Renal cortical epithelial cell (primary cell): ENCODE results near the gene SF3B3. TPM values are rescaled to one million over a fixed set of nuclear protein-coding genes. Genes with fewer than 3 reads are reported as not detected.
"Not testable (repeated sequence)": the region's sequence is repeated elsewhere in the genome, so short reads cannot be mapped to it uniquely, and the experiment has no call there.

Experiments
- DNase-seq: peaks from one replicate; pipeline ENCODE4 v3.0.0-alpha.2; 2011; ENCODE audit warnings: low read depth
- total RNA-seq: library from RNA; depleted of rRNA; stranded (reverse); fragments of >200 nt; gene quantifications from 2 replicates; pipeline ENCODE4 v1.2.3, GENCODE V29; 2014

The SF3B3 gene
- total RNA-seq, 1 donor from 2014 or later, result 136 TPM

DNA sequence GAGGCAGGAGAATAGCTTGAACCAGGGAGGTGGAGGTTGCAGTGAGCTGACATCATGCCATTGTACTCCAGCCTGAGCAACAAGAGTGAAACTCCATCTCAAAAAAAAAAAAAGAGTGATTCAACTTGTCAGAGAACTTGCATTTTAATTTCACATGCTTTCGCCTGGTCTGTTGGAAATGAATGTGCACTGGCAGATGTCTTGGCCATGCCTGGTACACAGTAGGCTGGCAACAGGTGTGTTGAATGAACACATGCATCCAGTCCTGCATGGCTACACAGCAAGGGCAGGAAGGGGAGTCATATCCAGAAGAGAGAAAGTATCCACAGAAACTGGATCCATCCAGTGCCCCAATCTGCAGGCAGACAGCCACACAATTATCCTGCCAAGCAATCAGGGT, 11.8 kb upstream of the SF3B3 start:
- DNase-seq, result no peak

DNA sequence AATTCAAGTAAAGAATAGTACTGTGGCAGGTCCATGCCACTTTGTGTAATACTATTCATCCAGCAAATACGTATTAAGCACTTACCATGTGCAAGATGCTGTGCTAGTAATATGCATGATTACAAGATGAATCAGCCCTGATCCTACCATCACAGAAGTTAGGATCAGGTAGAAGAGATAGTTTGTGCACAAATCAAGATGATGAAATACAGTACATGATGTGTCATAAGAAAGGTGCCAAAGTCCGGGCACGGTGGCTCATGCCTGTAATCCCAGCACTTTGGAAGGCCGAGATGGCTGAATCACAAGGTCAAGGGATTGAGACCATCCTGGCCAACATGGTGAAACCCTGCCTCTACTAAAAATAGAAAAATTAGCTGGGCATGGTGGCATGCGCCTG, 11.2 kb upstream of the SF3B3 start:
- DNase-seq, result peak; percentile 66

DNA sequence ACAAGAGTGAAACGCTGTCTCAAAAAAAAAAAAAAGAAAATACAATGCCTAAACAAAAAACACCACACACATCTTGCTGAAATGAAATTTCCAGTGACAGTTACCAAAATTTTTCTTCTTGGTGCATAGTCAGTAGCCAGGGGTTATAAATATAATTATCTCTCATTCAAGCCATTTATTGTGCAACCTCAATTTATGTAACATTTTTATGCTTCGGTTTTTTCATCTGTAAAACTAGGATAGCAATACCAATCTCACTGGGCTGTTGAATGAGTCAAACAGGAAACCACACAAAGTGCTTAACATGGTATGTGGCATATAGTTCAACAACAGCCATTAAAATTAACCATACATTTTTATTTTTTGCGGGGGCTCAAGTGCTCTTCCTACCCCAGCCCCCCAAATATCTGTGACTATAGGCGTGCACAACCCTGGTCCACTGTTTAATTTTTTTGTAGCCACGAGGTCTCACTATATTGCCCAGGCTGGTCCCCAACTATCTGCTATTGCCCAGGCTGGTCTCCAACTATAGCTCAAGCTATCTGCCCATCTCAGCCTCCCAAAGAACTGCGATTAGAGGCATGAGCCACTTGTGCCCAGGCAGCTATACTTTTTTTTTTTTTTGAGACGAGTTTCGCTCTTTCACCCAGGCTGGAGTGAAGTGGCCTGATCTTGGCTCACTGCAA, 2.9 kb upstream of the SF3B3 start:
- no peak for DNase-seq

DNA sequence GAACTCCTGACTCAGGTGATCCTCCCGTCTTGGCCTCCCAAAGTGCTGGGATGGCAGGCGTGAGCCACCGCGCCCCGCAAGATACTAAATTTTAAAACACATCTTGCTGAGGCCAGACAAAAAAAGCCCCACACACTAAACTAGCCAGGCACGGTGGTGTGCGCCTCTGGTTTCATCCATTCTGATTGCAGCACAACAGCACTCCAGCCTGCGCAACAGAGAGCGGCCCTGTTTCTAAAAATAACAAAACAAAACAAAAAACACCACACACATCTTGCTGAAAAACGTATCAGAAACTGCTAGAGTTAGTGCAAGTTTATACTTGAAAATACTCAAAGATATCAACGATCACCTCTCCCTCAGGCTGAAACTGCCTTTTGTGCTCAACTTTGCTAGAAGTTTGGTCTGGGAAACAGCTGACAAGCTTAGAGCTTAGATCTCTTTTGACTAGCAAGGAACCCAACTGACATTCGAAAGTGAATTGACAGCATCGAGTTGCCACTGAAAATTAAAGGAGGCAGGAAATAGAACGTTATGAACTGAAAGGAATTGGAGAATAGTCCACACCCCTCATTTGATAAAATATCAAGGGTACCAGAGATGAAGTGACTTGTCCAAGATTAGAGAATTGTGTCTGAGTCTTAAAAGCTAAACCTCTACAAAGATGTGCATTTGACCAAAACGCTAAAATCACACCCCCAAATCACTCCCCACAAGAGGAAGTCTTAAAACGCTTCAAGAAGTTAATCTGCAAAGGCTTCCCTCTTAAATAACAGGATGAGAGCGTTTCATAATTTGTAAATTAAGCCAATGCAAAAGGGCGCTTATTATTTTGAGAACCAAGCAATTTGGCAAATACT, 1.2 kb upstream of the SF3B3 start:
- peak; percentile 6 for DNase-seq

DNA sequence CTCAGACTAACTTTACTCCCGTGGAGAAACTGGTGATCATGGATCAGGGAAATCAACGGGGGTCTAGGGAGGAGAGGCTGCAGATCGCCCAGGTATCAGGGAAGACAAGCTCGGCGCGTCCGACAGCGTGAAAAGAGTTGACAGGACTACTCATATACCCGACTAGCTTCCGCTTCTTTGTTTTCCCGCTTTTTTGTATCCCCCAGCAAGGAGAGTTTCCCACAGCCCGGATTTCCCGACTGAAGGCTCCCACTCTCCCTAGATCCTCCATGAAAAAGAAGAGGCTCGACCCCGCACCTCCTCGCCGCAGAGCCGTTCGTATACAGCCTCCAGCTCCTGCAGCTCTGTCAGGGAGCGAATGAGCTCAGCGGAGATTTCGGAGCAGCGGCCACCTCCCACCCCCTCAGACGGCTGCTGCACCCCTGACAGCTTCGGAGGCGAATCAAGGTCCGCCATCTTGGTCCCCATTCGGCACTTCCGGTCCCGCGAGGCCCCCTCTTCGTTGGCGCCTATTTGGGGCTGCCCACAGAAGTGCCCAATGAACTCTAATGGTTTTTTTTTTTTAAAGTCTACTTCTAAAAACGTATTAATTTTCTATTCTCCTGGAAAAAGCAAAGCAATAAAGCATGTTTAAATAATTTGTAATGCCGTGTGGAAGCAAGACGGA, 407 bp upstream of the SF3B3 start, which contains the start of gene COG4:
COG4 (minus strand) TSS at position 479 of the 667 bp plus-strand sequence; CDS start at position 468, 11 bp downstream.
- peak; percentile 59 for DNase-seq

DNA sequence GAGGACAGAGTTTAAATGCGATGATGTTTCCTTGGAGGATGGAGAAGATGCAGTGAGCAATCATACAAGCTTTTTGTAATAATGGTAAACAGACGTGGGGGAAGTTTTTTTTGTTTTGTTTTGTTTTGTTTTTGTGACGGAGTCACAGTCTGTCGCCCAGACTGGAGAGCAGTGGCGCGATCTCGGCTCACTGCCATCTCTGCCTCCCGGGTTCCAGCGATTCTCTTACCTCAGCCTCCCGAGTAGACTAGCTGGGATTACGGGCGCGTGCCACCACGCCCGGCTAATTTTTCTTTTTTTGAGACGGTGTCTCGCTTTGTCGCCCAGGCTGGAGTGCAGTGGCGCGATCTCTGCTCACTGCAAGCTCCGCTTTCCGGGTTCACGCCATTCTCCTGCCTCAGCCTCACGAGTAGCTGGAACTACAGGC, 796 bp downstream of the SF3B3 start:
- DNase-seq, result peak; percentile 4

DNA sequence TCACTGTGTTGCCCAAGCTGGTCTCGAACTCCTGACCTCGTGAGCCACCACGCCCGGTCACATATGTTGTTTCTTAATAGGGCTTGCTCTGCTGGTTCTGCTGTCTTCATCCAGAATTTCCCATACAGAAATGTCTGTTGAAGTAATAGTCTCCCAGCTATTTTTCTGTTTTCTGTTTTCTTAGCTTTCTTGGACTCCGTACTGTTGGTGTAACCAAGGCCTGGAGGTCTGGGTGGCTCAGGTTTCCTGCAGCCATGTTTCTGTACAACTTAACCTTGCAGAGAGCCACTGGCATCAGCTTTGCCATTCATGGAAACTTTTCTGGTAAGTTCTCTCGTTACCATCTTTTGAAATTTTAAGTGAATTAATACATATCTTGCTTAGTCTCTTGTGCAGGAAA, 2.8 kb downstream of the SF3B3 start:
- DNase-seq, result no peak

DNA sequence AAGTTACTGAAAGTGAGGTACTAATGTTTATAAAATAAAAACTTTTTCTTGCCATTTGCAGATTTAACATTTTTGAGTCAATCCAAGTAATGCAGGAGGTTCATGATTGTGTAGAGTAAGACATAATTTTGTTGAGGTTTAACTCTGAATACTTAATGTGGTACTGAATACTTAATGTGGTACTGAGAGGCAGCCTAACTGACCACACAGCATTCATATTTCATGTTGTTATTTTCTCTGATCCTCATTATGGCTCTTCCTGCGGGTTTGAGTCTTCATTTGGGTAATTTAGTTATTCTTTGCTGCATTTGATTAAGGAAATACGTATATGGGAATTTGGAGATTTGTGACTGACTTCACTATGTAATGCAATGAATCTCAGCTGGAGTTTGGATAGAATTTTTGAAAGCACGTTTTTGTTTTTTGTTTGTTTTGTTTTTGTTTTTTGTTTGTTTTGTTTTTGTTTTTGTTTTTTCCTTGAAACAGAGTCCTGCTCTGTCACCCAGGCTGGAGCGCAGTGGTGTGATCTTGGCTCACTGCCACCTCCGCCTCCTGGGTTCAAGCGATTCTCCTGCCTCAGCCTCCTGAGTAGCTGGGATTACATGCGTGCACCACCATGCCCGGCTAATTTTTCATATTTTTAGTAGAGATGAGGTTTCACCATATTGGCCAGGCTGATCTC, 3.8 kb downstream of the SF3B3 start:
- no peak for DNase-seq

DNA sequence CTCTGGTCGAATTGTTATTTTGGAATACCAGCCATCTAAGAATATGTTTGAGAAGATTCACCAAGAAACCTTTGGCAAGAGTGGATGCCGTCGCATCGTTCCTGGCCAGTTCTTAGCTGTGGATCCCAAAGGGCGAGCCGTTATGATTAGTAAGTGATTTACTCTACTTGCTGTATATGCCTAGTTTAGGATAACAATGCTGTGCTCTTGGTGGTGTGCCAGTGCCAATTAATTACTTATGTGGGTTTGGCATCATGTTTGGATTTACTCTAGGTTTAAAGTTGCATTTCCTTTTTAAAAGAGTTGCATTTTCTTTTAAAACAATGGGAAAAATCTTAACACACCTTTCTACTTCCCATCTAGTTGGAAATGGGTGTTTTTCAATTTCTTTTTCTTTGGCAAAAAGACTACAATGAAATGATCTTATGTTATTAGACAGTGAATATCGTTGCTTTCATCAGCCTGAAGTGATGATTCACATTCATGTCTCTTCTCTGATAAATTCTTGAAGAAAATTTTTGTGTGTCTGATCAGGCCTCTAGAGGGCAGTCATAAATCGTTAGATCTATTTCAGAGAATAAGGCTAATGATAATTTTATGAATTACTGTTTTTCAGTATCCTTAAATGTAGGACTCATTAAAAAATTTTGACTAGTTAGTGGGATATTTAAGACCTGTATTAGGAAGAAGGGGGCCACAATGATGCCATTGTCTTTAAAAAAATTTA, 5.6 kb downstream of the SF3B3 start:
- DNase-seq, result peak; percentile 48

DNA sequence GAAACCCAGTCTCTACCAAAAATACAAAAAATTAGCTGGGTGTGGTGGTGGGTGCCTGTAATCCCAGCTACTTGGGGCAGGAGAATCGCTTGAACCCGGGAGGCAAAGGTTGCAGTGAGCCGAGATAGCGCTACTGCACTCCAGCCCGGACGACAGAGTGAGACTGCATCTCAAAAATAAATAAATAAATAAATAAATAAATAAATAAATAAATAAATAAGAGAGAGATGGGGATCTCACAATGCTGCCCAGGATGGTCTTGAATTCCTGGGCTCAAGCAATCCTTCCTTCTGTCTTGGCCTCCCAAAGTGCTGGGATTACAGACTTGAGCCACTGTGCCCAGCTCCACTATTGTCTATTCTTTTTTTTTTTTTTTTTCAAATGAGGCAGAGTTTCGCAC, 6.3 kb downstream of the SF3B3 start:
- DNase-seq, result not testable (repeated sequence)

DNA sequence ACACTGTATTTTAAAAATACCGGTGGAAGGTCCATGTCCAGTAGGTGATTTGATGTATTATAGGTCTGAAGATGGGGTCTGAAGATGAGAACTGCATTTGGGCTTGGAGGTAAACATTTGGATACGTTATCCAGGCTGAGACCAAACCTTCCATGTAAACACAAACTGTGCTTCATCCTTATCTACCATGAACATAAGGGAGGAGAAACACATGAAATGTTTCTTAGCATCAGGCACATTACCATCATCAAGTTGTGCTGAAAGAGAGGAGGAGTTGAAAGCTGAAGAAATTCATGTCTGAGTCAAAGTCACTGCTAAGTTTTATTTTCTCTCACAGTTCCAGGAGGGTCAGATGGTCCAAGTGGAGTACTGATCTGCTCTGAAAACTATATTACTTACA, 11.4 kb downstream of the SF3B3 start:
- no peak for DNase-seq

DNA sequence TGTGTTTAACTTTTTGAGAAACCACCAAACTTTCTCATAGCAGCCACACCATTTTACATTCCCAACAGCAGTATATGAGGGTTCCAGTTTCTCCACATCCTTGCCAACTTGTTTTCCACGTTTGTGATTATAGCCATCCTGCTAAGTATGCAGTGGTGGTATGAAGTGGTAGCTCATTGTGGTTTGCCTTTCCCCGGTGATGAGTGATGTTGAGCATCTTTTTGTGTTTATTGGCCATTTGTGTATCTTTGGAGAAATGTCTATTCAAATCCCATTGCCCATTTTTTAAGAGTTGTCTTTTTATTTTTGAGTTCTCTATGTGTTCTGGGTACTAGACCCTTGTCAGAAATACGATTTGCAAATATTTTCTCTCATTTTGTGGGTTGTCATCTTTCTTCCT, 17.4 kb downstream of the SF3B3 start:
- no peak for DNase-seq

DNA sequence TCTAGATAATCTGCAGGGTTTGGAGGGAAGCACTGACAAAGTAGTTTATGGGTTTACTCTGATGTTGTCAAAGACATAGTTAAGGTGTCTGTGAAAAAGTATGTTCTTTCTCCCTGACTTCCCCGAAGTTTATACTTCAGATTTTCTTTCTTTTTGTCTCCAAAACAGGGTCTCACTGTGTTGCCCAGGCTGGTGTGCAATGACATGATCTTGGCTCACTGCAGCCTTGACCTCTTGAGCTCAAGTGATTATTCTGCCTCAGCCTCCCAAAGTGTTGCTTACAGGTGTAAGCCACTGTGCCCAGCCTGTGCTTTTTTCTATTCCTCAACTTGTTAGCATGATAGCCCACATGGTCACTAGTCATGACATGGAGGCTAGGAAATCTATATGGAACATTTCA, 20.9 kb downstream of the SF3B3 start:
- no peak for DNase-seq

DNA sequence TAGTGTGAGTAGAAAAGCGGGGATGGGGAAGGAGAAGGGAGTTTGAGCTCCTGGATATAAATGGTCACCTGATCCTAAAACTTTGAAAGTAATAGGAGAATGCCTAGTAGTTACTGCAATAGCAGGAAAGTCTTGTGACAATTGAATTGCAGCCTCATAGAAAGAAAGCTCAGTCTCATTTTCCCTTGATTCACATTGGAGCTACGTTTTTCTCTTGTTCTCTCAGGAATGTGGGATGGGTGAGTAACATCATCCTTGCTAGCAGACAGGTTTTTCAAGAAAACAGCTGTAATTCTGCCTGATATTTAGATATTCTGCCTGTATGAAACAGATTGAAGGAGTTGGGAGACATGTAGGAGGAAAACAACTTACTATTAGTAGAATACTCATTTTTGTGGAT, 25.3 kb downstream of the SF3B3 start:
- DNase-seq, result no peak

DNA sequence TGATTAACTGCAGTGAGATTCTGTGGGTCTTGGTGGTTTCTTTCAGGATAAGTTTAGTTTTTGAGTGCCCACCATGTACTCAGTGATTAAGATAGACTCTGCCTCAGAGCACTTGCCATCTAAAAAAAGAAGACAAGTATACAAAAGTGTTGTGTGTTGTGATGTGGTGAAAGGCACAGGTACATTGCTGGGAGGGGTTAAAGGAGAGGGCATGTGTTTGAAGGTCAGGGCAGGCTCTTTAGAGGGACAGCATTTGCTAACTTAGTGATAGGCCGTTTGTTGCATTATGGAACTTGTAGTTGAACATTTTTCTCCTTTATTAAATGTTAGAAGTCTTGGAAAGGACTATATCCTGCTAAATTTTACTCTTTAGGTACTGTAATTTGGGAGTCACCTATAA, 26.5 kb downstream of the SF3B3 start:
- no peak for DNase-seq

DNA sequence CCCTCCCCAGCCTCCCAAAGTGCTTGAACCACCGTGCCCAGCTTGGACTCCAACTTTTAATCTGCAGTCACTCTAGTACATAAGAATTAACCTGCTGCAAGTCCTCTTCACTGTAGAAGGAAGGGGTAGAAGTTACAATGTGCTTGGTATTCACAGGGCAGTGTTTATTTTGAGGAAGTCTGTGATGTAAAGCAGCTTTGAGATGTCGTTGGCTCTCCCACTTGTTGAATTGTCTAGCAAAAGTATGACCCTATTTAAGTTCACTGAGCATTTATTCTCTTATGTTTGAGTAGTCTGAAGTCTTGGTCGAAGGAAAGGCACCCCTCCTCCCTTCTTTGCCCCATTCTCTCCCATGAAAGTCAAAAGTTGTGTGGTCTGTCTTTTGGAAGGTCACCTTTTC, 28.2 kb downstream of the SF3B3 start:
- no peak for DNase-seq

DNA sequence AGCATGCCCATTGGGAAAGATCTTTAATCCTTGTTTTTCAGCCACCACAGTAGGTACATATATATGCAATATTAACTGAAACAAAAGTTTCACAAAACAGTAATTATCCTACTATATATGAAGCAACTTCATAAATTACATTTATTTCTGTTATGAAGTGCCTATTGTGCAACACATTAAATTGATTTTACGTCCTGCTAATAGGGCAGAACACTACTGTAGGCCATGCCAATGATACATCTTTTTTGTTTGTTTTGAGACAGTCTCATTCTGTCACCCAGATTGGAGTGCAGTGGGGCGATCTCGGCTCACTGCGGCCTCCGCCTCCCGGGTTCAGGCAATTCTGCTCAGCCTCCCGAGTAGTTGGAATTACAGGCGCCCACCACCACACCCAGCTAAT, 29.1 kb downstream of the SF3B3 start:
- DNase-seq, result no peak

DNA sequence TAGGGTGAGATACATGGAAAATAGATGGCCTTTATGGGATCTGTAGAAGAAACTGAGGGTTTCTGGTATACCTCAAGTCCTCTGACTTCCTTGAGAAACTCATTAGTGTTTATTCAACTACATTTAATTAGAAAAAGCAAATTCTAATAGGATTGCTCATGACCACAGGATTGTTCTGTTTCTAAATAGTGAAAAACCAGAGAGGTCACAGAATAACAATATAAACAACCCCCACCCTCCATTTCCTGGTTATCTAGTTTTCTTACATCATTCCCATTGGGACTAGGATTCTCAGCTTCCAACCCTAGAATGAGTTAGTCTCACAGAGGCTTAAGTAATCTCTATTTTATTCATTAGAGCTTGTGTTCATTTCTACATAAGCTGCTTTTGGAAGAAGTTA, 30.0 kb downstream of the SF3B3 start:
- peak; percentile 88 for DNase-seq

DNA sequence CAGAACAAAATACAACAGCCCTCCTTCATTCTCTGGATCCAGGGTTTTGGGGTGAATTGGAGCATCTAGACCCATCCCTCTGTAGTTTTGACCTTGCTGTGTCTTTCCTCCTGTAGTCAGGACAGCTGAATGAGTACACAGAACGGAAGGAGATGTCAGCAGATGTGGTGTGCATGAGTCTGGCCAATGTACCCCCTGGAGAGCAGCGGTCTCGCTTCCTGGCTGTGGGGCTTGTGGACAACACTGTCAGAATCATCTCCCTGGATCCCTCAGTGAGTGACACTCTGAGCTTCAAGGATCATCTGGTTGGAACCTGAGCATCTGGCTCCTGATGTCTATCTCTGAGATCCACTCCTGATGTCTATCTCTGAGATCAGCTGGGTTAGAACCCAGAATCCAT, 32.4 kb downstream of the SF3B3 start:
- no peak for DNase-seq

DNA sequence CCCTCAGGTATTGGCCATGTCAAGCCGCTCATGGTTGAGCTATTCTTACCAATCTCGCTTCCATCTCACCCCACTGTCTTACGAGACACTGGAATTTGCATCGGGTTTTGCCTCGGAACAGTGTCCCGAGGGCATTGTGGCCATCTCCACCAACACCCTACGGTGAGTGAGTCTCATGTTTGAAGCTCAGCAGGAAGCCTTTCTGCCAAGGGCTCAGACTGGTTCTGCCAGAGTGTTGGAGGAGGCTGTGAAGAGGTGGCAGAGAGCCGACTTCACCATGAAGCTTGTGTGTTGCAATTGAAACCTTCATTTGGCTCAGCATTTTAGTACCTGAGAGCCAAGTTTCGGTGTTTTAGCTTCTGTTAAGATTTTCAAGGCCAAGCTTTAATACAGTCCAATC, 38.0 kb downstream of the SF3B3 start:
- DNase-seq, result no peak

DNA sequence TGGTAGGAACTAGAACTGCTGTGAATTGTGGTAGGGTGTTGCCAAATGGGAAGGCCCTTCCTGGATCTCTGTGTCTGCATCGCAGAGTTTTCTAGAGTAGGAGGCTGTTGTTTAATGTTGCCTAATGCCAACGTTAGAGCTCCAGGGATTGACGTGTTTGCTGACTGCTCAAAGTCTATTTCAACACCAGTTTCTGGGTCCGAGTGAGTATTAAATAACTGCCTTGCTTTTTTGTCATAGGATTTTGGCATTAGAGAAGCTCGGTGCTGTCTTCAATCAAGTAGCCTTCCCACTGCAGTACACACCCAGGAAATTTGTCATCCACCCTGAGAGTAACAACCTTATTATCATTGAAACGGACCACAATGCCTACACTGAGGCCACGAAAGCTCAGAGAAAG, 40.0 kb downstream of the SF3B3 start:
- no peak for DNase-seq
